ENCODE measurements around the gene NALCN.

DNA sequence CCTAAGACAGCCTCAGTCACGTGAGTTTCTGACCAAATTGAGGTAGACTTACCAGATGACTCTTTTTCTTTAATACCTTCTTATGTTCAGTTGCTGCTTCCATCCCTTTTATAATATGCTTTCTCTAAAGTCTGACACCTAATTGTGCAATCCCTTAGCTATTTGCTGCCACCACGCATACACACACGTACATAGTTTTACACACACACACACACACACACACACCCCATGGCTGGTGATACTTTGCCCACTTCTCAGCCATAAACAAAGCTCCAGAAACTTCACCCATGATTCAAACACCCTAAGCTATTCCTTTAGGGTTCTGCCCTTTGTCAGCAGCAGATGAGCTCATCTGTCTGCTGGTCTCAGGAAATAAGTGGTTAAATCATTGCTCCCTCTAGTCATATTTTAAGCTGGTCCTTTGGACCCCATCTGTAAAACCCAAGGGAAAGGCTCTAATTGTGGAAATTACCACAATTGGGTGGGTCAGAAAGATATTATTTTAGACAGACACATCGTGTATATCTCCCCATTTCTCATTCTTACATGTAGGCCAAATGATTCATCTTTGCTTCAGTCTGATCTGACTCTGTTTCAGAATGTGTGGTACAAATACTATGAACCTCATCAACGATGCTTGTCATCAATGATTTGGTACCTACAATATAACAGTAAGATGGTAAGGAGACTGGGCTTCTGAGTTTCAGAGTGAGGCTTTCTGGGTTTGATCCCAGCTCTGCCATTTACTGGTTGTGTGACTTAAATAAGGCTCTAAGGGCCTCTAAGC lies 69.2 kb downstream of the NALCN start:
- no peak for TF ChIP-seq EZH2 (IDR thresholded peaks at IDR 0.05; ENCODE audit: low read length, missing control alignments)
- TF ChIP-seq, protein P1, sequence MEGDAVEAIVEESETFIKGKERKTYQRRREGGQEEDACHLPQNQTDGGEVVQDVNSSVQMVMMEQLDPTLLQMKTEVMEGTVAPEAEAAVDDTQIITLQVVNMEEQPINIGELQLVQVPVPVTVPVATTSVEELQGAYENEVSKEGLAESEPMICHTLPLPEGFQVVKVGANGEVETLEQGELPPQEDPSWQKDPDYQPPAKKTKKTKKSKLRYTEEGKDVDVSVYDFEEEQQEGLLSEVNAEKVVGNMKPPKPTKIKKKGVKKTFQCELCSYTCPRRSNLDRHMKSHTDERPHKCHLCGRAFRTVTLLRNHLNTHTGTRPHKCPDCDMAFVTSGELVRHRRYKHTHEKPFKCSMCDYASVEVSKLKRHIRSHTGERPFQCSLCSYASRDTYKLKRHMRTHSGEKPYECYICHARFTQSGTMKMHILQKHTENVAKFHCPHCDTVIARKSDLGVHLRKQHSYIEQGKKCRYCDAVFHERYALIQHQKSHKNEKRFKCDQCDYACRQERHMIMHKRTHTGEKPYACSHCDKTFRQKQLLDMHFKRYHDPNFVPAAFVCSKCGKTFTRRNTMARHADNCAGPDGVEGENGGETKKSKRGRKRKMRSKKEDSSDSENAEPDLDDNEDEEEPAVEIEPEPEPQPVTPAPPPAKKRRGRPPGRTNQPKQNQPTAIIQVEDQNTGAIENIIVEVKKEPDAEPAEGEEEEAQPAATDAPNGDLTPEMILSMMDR (conservative IDR thresholded peaks at IDR 0.05 in 1 of 2, IDR thresholded peaks at IDR 0.05 in 1 of 2; ENCODE audit: low read depth in 1 of 2, low read length in 2 of 2), result no peak

All from fibroblast of lung (primary cell).